Progenitor cell of endocrine pancreas (in vitro differentiated cells): Measurements from ENCODE around the gene CPZ. TPM values are rescaled to one million over a fixed set of nuclear protein-coding genes. Genes with fewer than 3 reads are reported as not detected.

ENCODE experiments used
- DNase-seq: peaks from one replicate; pipeline ENCODE4 v3.0.0; 2021; ENCODE audit warnings: low spot score; ENCODE audit not compliant: unreplicated experiment
- H3K27ac Mint-ChIP-seq: 2 replicates; pipeline ENCODE4 v1.8.0; 2021; ENCODE audit warnings: mild to moderate bottlenecking, moderate library complexity, mixed read lengths
- H3K27me3 Mint-ChIP-seq: 2 replicates; pipeline ENCODE4 v1.8.0; 2021; ENCODE audit warnings: mixed read lengths
- H3K36me3 Mint-ChIP-seq: 2 replicates; pipeline ENCODE4 v1.8.0; 2022; ENCODE audit warnings: mixed read lengths; ENCODE audit not compliant: insufficient read depth
- H3K4me1 Mint-ChIP-seq: 2 replicates; pipeline ENCODE4 v1.8.0; 2021; ENCODE audit warnings: low read depth, mixed read lengths
- H3K4me3 Mint-ChIP-seq: 2 replicates; pipeline ENCODE4 v1.8.0; 2021; ENCODE audit warnings: low read depth, mild to moderate bottlenecking, moderate library complexity, mixed read lengths
- H3K9me3 Mint-ChIP-seq: 2 replicates; pipeline ENCODE4 v1.8.0; 2021; ENCODE audit warnings: low read depth, mixed read lengths
- CTCF ChIP-seq: fragments of 200-600 bp; sonication (generic); IDR thresholded peaks from one replicate; pipeline ENCODE4 v1.5.0; 2021; ENCODE audit warnings: antibody characterized with exemption, mild to moderate bottlenecking; ENCODE audit not compliant: unreplicated experiment
- long read RNA-seq: library from polyadenylated mRNA; unstranded; transcript quantifications from one replicate; pipeline ENCODE4 v2.0.0, GENCODE V29; 2020
- total RNA-seq: library from RNA; stranded (reverse); gene quantifications from 2 replicates; pipeline ENCODE4 v1.2.1, GENCODE V29; 2021

Gene CPZ
- 0.19 and 0.29 TPM in 2 replicates for total RNA-seq
- long read RNA-seq: 0 reads

GRCh38 chr4:8592366-8593263 lies at the start of gene CPZ:
CPZ (plus strand) TSS chr4:8592765; CDS start chr4:8592834, 69 bp downstream.
- no peak within 1 kb of the TSS for H3K27ac Mint-ChIP-seq
- peaks cover 2% of the 10 kb centered on the region for H3K4me1 Mint-ChIP-seq
- H3K27me3 Mint-ChIP-seq: peaks cover 38% of the 10 kb centered on the region
- H3K4me3 Mint-ChIP-seq: no peak within 1 kb of the TSS
- H3K9me3 Mint-ChIP-seq: no peaks in the 10 kb centered on the region
- TF ChIP-seq CTCF: no peak
- DNase-seq: no peak
- H3K36me3 Mint-ChIP-seq: no peaks in the 10 kb centered on the region

GRCh38 chr4:8542776-8543525 lies 49.6 kb upstream of the CPZ start:
- H3K27ac Mint-ChIP-seq: no peak overlapping the region
- peaks cover 2% of the 10 kb centered on the region for H3K4me1 Mint-ChIP-seq
- peaks cover 3% of the 10 kb centered on the region for H3K27me3 Mint-ChIP-seq
- H3K36me3 Mint-ChIP-seq: no peaks in the 10 kb centered on the region
- H3K9me3 Mint-ChIP-seq: no peaks in the 10 kb centered on the region
- no peak for TF ChIP-seq CTCF
- DNase-seq: no peak
- H3K4me3 Mint-ChIP-seq: no peak overlapping the region

- Mint-ChIP-seq H3K9me3 (no peaks in the 10 kb centered on the region), H3K27me3 (peaks cover 3% of the 10 kb centered on the region), H3K4me3 (no peak overlapping the region), H3K4me1 (peaks cover 2% of the 10 kb centered on the region), H3K36me3 (no peaks in the 10 kb centered on the region), H3K27ac (no peak overlapping the region)
- no peak for DNase-seq
- no peak for TF ChIP-seq CTCF
These were observed 48.9 kb upstream of the CPZ start for GRCh38 chr4:8543623-8544022.

GRCh38 chr4:8544282-8544681 lies 48.3 kb upstream of the CPZ start:
- H3K27me3 Mint-ChIP-seq: peaks cover 3% of the 10 kb centered on the region
- no peaks in the 10 kb centered on the region for H3K9me3 Mint-ChIP-seq
- no peaks in the 10 kb centered on the region for H3K36me3 Mint-ChIP-seq
- no peak overlapping the region for H3K4me3 Mint-ChIP-seq
- H3K4me1 Mint-ChIP-seq: peaks cover 2% of the 10 kb centered on the region
- no peak for DNase-seq
- no peak for TF ChIP-seq CTCF
- H3K27ac Mint-ChIP-seq: no peak overlapping the region

- H3K27me3 Mint-ChIP-seq: peaks cover 3% of the 10 kb centered on the region
- H3K4me1 Mint-ChIP-seq: peaks cover 2% of the 10 kb centered on the region
- DNase-seq: no peak
- no peak overlapping the region for H3K4me3 Mint-ChIP-seq
- no peaks in the 10 kb centered on the region for H3K36me3 Mint-ChIP-seq
- no peak for TF ChIP-seq CTCF
- H3K27ac Mint-ChIP-seq: no peak overlapping the region
- no peaks in the 10 kb centered on the region for H3K9me3 Mint-ChIP-seq
These were observed 47.7 kb upstream of the CPZ start for GRCh38 chr4:8544741-8545438.
